GM18873 (cell line): ENCODE data around the gene GBF1.

Experiments
- ATAC-seq: cut with Tn5 transposase; IDR thresholded peaks from one replicate; pipeline ENCODE4 v1.9.1; 2021; ENCODE audit warnings: mild to moderate bottlenecking, moderate library complexity, moderate number of reproducible peaks; ENCODE audit not compliant: unreplicated experiment, low FRiP score

The GBF1 gene

DNA sequence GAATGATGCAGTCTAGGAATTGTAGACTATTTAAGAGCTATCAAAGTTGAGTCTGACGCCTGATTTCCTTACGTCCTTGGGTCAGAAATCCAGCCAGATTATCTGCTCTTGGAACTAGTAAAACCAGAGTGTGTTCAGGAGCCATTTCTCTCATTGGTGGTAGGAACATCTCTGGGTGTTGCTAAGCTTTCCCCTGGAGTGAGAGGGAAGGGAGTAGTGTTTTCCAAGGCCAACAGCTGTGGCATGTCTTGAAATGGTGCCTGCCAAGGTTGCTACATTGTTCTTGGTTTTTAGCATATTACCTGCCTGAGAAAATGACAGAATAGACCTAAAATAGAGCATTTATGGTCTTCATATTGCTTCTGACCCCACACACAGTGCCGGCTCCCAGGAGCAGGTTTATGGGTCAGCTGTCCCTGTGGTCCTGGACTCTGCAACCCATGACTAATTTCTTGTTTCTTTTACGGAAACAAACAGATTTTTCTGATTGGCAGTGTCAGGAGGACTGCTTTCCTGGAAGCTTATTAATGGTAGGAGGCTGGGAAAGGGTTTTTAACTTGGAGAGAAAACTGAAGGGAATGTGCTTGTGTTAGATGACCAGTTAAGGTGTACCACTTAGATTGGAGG is 17.5 kb downstream of the GBF1 start:
- no peak for ATAC-seq

DNA sequence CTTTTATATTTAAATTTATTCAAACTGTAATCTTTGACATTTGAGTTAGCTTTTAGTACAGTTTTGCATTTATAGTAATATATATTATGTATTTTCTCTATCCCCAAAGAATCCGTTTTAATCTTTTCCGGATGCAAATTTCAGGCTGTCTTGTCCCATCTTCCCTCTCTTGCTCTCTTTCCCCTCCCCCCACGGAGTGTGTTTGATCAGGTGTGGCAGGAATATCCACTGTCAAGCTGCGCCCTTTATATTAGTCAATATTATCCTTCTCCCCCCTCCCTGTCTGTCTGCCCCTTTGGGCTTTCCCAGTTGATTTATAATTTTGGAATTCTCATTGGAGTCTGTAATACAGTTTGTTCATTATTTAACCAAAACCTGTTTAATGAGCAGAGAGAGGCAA is 19.0 kb downstream of the GBF1 start:
- no peak for ATAC-seq

DNA sequence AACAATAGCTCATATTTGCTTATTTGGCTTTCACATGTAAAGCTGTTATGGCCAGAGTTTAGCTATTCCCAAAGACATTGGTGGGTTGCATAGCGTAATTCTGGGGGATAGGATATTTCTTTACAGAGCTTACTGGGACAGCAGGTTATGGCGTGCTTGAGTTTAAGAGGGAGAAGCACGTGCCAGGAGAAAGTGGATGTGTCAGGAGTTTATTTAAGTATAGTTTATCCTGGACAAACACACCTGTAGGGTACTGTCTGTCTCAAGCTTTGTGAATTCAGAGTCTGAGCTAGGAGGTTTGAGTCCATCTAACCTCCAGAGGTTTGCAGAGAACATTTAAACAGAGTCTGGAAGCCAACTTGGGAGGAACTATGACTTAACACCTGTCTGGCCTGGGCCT is 21.3 kb downstream of the GBF1 start:
- no peak for ATAC-seq

DNA sequence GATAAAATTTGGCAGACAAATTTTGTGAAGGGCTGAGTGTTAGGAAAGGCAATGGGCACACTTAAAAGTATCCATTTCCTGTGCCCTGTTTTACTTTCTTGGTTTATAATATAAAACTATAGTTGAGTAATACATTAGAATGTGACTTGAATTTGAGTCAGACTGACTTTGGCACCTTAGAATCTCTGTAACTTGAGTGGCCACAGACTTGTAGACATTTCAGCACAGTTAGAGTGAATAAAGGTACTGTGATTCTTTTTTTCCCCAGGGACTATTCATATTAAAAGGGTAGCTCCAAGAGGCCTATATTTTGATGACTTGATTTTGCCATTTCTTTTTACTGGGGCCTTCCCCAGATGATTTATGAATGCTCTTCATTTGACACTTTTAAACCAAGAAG is 22.4 kb downstream of the GBF1 start:
- no peak for ATAC-seq

DNA sequence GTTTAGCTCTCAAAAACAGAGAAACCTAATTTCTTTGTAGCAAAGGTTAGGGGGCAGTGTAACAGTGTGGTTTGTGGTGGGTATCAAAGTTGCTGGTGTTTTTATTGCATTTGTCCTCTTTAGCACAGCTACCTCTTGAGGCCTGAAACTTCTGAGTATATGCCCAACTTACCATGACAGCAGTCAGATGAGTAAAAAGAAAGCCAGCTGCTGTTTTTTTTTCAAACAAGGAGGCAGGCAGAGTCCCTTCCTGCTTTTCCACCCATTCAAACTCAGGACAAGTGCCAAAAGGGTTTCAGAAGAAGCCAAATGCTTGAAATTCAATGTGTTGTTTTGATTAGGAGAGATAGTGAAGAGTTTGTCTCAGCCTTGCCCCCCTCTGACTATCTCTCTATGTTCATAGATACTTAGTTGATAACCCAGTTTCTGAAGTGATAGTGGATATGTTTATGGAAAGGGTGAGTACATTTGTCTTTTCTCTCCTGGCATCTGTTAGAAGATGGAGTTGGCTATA is 23.1 kb downstream of the GBF1 start:
- ATAC-seq, result no peak

DNA sequence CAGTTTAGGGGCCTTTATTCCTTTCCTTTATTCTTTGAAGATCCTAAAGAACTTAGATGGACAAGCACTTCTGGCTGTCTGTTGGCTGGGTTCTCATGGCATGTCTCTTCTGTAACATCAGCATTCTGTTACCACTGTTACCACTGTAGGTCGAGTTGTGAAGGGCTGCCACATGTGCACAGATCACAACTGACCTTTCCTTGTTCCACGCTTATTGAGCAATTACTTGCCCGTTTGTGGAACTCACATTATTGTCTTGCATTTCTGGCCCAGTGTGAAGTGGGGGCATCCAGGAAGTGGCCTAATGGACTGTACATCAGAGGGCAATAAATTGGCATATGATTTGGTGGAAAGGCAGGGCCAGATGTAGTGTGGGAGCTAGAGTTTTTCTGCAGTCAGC is 23.7 kb downstream of the GBF1 start:
- no peak for ATAC-seq

DNA sequence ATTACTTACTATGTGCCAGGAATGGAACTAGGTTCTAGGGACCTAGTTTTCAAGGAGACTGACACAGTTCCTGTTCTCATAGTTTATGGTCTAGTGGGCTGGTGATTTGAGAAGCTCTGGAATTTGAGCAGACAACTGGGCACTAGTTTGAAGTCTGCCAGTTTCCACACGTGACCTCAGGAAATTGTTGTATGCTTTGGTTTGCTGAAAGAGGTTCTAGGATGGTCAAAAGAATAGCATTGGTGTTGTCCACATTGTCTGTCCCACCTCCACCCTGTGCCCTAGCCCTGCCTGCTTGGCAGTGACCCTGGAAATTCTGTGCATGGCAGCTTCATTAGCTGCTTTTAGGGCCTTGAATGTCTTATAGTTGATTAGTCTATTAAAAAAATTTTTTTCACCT is 28.7 kb downstream of the GBF1 start:
- no peak for ATAC-seq

DNA sequence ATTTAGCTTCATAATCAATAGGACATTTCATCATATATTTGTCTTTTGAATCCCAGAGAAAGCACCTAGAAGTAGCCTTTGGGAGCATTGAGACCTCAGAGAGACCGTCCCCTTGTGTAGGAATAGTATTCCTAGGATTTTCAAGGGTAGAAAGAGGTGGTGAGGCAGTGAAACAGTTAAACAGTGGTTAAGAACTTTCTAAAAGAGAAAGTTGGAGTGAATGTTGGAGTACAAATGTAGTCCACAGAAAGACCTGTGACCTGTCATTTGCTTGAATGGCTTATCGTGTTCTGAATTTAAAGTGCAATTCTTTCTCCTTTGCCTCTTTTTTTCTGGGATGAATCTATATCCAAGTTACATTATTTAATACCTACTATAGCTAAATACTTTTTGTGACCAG is 30.0 kb downstream of the GBF1 start:
- ATAC-seq, result no peak

DNA sequence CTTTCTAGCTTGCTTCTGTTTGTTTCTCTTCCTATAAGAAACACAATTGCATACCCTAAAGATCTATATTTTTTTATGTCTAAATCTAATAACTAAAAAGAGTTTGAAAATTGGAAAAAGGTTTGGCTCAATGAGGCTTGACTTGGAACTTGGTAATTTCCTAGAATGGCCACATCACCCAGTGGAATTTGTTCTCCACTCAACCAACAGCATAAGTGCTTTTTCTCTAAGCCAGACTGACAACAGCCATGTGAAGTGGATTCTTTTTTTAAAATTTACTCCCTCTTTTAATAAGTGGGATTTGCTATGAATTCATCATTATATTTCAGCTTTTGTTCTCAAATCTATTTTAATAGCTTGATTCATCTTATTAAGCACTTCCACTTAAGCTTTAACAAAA is 33.8 kb downstream of the GBF1 start:
- ATAC-seq, result no peak

DNA sequence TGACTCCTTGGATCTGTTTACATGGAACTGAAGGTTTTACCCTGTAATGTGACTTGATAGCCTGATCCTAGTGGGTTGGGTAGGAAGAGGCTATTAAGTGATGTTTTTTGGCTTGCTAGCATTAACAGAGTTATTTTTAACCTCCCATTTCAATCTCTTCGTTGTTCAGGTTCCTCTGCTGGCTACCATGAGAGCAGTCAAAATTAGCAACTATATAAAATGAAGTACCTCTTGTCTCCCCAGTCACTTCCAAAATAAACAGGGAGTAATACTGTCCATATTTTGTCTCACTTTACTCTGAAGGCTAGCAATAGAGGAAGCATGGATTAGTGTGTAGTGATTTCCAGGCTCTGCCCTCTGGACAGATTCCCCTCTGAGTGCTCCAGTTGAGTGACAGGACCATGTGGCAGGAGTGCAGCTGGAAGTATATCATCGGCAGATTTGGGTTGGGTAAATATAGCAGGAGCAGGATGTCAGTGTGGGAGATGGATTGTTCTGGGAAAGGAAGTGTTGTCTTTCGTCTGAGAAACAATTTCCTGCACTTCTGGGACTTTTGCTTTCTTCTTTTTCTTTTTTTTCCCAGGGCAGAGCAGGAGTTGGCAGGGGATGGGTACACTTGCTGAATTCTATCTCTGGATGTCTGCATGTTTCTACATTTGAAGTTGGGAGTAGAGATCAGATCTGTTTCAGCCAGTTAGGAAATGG is 35.2 kb downstream of the GBF1 start:
- ATAC-seq, result no peak

DNA sequence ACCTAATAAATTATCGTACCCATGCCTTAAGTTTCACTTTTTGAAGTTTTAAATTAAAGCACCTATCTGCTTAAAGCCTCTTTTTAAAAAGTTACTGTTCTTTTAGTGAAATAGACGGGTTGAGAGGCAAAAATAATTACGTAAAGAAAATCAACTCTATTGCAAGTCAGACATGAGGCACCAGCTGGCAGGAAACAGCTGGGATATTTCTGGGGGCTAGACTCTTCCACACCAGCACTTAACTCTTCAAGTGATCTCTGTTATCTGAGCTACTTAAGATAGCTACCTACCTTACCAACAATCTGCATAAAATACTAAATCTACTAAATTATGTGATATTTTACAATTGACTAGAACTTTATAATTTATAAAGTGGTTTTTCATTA is 35.8 kb downstream of the GBF1 start:
- no peak for ATAC-seq

DNA sequence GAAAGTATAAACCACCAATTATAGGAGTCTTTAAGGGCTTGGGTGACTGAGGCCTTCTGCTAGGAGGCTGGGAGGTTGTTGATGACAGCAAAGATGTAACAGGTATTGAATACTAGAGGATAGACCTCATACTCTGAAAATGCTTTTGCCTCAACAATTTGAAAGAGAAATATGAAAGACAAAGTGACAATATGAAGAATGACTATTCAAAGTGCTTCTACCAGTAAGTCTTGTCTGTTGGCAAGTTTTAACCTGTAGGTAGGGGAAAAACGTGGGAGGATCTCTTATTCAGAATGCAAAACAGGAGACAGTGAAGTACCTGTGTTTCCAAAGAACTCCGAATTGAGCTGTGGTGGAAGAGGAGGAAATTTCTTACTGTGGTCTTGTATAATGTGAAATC is 38.2 kb downstream of the GBF1 start:
- no peak for ATAC-seq

DNA sequence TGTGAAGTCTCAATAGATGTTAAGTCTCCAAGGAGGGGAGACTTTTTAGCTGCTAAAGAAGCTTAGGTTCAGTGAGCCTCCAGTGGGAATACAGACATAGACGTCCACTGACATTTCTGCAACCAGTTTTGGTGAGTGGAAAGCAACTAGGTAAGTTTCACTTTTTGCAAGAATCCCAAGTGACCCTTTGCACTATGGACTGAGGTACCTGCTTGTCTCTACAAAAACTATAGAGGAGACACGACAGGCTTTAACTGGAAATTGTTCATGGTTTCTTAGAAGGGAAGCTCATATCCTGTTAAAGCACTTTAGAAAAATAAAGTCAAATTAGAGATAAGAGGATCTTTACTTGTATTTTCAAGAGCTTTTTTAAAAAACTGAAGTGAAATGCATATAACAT is 38.6 kb downstream of the GBF1 start:
- no peak for ATAC-seq

DNA sequence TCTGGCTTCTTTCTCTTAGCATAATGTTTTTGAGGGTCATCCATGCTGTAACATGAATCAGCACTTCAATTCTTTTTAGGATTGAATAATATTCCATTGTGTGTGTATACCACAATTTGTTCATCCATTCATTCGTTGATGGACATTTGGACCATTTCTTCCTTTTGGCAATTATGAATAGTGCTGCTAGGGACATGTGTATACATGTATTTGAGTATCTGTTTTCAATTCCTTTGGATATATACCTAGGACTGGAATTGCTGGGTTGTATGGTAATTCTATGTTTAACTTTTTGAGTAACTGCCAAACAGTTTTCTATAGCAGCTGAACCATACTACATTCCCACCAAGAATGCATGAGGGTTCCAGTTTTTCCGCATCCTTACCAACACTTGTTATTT is 39.2 kb downstream of the GBF1 start:
- no peak for ATAC-seq

DNA sequence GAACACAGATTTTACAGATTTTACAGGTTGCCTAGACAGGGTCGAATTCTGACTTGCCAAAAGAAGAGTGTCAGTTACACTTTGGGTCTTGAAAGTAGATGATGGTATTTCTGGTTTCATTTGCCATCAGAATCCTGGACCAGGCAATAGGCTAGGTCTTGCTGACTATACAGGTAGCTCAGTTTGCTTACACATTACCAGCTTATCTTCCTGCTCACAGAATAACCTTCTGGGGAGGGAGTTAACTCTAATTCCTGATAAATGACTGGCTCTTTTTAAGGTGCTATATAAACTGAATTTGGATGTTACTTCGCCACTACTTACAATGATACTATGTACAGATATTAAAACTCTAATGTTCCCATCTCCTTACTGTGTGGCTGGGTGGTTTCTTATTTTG is 39.8 kb downstream of the GBF1 start:
- no peak for ATAC-seq

DNA sequence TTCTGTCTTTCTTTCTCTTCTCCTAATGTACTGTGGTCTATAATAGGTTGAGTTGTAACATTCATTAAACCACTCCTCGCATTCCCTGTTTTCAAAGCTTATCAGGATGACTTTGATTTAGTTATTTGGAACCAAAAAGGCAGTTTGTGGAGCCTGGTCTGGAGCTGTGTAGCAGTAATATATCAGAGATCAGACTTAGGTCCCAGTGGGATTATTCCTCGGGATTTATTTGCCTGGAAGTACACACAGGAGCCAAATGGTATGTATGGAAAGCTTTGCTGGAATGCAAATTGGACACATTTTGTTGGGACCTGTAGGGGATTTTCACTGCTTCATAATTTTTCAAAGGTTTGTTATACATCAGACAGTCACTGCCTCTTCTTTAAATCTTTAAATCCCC is 40.9 kb downstream of the GBF1 start:
- no peak for ATAC-seq

DNA sequence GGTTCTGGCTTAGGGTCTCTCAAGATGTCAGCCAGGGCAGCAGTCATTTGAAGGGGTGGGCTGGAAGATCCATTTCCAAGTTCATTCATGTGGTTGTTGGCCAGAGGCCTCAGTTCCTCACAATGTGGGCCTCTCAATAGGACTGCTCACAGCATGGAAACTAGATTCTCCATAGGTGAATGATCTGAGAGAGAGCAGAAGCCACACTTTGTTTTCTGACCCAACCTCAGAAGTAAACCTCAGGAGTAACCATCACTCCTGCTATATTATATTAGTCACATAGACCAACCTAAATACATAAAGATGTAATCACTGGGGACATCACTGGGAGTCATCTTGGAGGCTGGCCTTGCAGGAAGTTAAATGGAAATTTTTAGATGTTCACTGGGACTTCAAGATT is 42.2 kb downstream of the GBF1 start:
- no peak for ATAC-seq

DNA sequence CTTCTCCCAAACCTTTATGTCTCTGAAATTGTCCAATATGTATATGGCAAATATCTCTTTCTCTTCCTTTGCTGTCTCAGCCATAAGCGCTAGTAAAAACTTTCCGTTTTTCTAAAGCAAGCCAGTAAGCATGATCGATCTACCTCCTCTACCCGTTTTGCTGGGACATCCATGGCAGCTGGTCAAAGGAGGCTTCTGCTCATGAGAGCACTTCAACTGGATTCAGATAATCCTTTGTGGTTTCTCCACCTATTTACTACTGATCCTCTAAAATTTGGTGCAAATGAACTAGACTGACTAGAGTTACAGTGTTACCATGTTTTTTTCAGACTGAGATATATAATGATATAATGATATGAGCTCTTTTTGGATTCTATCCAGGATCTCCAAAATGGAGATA is 42.7 kb downstream of the GBF1 start:
- ATAC-seq, result no peak

DNA sequence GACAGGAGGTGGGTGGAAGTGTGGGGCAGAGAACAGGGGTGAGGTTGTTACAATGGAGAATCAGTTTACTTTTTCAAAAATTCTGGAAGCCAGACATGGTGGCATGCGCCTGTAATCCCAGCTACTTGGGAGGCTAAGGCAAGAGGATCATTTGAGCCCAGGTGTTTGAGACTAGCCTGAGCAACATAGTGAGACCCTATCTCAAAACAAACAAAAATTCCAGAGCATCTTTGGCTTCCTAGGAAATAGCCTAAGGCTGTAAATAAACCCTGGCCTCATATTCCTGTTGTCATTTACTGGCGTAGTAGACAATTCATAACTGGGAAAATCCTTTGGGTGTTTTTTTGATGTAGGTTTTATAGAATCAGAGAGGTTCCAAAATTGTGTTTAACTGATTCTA is 44.0 kb downstream of the GBF1 start:
- ATAC-seq, result no peak

DNA sequence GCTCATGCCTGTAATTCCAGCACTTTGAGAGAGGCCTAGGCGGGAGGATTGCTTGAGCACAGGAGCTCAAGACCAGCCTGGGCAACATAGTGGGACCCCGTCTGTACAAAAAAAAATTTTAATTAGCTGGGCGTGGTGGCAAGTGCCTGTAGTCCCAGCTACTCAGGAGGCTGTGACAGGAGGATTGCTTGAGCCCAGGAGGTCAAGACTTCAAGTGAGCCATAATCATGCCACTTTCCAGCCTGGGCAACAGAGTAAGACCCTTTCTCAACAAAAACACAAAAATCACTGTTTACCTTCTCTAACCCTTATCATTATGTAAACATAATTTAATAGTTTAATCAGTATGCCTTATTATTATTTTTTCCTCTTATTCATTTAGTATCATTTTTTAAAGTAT is 44.5 kb downstream of the GBF1 start:
- no peak for ATAC-seq

DNA sequence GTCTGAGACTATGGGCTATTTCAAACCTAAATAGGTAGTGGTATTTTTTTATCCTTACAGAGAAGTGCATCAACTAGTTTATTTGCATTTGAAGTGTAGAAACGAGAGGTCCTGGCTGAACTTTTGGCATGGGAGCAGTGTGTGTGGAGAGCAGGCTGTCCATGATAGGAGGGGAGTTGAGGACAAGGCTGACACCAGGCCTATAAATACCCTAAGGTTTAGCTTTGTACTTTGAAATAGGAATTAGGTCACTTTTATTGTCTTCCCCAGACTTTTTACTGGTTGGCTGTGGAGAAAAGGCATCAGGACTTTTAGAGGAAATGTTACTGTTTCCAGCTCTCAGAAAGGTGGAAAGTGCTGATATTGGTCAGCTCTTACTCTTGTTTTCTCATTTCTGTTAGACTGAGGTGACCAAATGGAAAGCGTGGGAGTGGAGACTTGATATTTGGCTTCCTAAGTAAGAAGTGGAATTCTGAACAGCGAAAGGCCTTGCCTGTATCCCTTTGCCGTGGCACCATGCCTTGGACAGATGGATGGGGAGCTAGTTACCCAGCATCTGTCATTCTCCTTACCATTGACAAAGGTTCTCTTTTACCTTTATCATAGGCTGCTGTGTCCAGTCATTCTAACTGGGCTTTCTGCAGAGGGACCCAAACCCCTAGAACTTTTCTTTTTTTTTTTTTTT is 46.0 kb downstream of the GBF1 start:
- no peak for ATAC-seq

DNA sequence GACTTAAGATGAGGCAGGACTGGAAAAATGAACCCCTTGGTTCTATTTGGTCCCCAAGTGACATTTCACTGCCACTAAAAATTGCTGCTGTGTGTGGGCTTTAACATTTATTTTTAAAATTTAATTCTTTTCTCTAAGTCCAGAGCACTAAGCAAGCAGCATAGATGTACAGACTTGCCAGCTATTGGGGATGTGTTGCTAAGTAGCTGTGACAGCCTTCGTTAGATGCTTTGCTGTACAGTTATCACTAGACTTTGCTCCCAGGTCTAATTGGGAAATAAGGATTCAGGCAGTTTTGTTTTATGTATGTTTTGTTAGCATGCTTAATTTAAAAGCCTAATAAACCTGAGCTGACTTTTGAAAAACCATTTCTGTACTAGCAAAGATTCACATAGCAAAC is 51.8 kb downstream of the GBF1 start:
- ATAC-seq, result no peak
